ENCODE data around the gene PHEX.

- TF ChIP-seq CTCF (conservative IDR thresholded peaks at IDR 0.05; ENCODE audit: low read depth in 2 of 2), result no peak
- TF ChIP-seq CREB1 (CRISPR knock-in tag; IDR thresholded peaks at IDR 0.05; ENCODE audit: low read depth), result no peak
- TF ChIP-seq ZNF114 (CRISPR knock-in tag; IDR thresholded peaks at IDR 0.05), result no peak
- no peak for TF ChIP-seq REST (IDR thresholded peaks at IDR 0.05; ENCODE audit: unreplicated experiment)
- TF ChIP-seq EZH2 (IDR thresholded peaks at IDR 0.05; ENCODE audit: low read depth, unreplicated experiment), result no peak
- no peak for TF ChIP-seq JUNB (IDR thresholded peaks at IDR 0.05; ENCODE audit: unreplicated experiment)
- no peak for TF ChIP-seq ETS1 (IDR thresholded peaks at IDR 0.05)
- no peak for TF ChIP-seq EZH2phosphoT487 (IDR thresholded peaks at IDR 0.05; ENCODE audit: unreplicated experiment)
- no peak for TF ChIP-seq POLR2AphosphoS5 (IDR thresholded peaks at IDR 0.05; ENCODE audit: low read depth)
- TF ChIP-seq ZNF331 (CRISPR knock-in tag; IDR thresholded peaks at IDR 0.05; ENCODE audit: low read depth), result no peak
- no peak for TF ChIP-seq ZNF462 (CRISPR knock-in tag; IDR thresholded peaks at IDR 0.05)
Measured at GRCh38 chrX:22090181-22090580, 58.1 kb downstream of the PHEX start.
